HG02973 (cell line): ENCODE data around the gene ARL8A.
"Not testable (repeated sequence)": the region's sequence is repeated elsewhere in the genome, so short reads cannot be mapped to it uniquely, and the experiment has no call there.

ENCODE experiments used
- ATAC-seq: cut with Tn5 transposase; IDR thresholded peaks from one replicate; pipeline ENCODE4 v1.9.1; 2021; ENCODE audit warnings: moderate library complexity; ENCODE audit not compliant: unreplicated experiment

The ARL8A gene

GRCh38 chr1:202176949-202177927, 32.7 kb upstream of the ARL8A start:
- no peak for ATAC-seq

GRCh38 chr1:202173993-202174392, 29.5 kb upstream of the ARL8A start:
- no peak for ATAC-seq

- ATAC-seq: no peak
These were observed 27.4 kb upstream of the ARL8A start for GRCh38 chr1:202172015-202172355.

DNA sequence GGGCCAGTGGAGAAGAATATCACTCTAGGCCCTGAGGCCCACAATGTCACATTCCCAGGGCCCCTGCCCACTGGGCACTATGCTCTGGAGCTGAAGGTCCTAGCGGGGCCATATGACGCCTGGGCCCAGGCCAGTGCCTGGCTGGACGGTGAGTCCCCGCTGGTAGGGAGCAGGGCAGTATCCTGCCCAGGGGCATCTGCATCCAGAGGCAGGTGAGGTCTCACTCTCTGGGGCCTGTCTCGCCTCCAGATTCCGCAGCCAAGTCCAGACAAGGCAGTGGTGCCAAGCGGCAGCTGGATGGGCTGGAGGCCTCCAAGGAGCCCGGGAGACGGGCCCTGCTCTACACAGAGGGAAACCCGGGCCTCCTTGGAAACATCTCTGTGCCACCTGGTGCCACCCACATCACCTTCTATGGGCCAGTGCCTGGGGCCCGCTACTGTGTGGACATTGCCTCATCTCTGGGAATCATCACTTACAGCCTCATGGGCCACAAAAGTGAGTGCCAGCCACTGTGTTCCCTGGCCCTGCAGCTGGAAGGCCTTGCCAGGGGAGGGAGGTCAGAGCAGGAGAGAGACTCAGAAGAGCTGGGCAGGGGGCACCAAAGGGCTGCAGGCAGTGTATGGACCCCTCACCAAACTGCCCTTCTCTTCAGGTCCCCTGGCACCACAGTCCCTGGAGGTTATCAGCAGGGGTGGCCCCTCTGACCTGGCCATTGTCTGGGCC, 26.9 kb upstream of the ARL8A start:
- ATAC-seq: no peak

DNA sequence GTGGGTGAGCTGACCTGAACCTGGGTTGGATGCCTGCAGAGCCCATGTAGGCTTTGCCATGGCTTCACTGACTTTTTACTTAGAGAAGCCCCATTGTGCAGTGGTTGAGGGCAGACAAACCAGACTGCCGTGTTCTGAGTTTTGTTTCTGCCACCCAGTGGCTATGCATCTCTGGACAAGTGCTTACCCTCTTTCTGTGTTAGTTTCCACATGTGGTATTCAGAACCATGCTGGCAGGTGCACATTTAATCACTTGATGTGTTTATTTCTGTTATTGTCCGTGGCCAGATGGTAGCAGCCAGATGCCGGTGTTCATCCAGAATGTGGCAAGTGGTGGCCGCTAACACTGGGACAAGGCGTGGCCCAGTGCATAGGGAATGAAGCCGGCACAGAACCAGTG, 26.2 kb upstream of the ARL8A start:
- no peak for ATAC-seq

DNA sequence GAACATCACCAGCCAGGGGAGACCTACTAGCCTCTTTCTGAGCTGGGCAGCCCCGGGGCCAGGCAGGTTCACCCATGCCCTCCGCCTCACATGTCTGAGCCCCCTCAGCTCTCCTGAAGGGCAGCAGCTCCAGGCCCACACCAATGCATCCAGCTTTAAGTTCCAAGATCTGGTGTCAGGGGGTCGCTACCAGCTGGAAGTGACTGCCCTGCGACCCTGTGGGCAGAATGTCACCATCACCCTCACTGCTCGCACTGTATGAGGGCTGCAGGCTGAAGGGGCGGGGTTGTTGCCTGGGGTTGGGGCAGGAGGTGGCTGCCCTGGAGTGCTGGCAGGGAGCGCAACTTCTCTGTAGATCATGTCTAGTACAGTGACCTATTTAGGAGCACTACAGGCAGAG, 24.3 kb upstream of the ARL8A start:
- no peak for ATAC-seq

DNA sequence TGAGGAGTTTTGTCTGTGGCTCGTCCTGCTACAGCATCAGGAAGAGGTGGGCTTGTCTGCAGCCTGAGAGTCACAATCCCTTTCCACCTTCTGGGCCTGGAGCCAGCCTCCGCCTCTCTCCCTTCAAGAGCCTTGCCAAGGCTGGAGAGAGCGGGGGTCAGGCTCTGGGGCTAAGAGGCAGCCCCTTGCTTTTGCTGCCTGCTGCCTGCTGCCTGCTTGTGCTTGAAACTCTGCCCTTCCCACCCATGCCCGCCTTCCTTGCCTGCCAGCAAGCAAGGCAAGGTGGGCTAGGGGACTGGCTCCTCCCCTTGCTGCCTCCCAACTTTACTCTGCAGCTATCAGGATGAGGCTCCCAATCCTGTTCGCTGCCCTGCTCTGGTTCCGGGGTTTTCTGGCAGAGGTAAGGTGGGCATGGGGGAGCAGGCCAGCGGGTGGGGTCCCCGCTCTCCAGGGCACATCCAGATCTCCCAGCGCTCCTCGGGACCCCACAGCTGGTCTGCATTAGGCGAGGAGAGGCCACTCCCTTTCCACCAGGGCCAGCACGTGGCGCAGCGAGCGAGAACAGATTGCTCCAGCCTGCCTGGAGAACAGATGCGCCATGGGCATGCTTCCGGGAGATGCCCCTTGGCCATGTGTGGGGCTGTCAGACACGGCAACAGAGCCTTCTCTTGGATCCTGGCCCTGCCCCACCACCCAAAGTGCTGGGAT, 23.3 kb upstream of the ARL8A start:
- no peak for ATAC-seq

DNA sequence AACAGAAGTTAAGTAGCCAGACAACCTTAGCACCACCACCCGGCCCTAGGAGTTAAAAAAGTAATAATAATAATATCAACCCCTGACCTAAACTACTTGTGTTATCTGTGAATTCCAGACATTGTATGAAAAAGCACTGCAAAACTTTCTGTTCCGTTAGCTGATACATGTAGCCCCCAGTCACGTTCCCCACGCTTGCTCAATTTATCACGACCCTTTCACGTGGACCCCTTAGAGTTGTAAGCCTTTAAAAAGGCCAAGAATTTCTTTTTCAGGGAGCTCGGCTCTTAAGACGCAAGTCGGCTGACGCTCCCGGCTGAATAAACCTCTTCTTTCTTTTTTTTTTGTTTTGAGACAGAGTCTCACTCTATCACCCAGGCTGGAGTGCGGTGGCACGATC, 22.5 kb upstream of the ARL8A start:
- not testable (repeated sequence) for ATAC-seq

DNA sequence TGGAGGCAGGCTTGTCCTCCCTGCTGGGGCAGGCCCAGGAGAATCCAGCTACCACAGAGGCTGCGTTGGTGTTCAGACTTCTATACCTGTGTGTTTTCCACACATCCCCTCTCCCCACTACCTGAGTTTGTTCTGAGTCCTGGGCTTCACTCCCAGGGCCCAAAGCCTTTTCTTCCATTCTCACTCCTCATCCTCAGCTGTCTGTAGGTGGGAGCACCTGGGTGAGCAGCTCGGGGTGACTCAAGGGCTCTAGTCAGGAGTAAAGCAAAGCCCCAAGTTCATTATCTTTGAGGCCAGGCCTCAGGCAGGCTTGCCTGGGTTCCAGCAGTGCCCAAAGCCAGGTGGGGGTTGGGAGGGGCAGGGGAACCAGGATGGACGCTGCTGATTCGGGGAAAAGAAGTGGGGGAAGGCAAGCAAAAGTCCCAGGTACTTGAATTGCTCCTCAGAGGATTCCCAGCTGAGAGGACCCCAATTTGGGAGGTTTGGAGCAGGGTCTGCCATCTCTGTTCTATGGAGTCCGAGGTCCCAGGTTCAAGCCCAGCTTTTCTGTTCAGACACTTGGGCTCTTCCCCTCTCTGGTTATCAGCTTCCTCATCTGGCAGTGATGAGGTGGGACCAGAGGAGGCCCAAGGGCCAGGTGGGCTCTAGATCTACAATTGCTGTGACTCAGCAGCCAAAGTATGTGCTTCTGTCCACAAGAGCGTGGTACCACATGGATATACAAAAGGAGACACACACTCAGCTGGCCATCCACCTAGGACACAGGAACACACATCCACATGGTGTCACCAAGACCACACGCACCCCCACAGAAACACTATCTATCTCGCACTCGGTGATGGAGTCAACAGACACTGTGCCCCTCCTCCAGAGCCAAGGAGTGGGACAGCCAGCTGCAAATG, 21.7 kb upstream of the ARL8A start:
- ATAC-seq: no peak

- ATAC-seq: no peak
These were observed 20.9 kb upstream of the ARL8A start for GRCh38 chr1:202165267-202165941.

- ATAC-seq: peak; percentile 30
These were observed 19.9 kb upstream of the ARL8A start for GRCh38 chr1:202164271-202165037.

GRCh38 chr1:202163281-202164270, 19.0 kb upstream of the ARL8A start:
- no peak for ATAC-seq

GRCh38 chr1:202162418-202163280, 18.1 kb upstream of the ARL8A start:
- ATAC-seq: no peak

- no peak for ATAC-seq
These were observed 17.5 kb upstream of the ARL8A start for GRCh38 chr1:202162047-202162417.

GRCh38 chr1:202161151-202162046, 16.9 kb upstream of the ARL8A start:
- no peak for ATAC-seq

- ATAC-seq: no peak
These were observed 15.9 kb upstream of the ARL8A start, which contains the start of gene PTPN7 for GRCh38 chr1:202160377-202160940. PTPN7 (minus strand) TSS chr1:202160602; CDS start chr1:202159402, 1,200 bp downstream.
